22Rv1 (cell line): ENCODE results near the gene TACSTD2.

ENCODE experiments used
- H3K27ac ChIP-seq: fragments of 450-650 bp; 2 replicates; pipeline ENCODE4 v1.5.1; 2017
- CTCF ChIP-seq: fragments of 450-650 bp; IDR thresholded peaks from 2 replicates; pipeline ENCODE4 v1.5.1; 2017; ENCODE audit warnings: mild to moderate bottlenecking
- ZFX ChIP-seq: fragments of 450-650 bp; IDR thresholded peaks from 2 replicates; pipeline ENCODE4 v1.6.1; 2017; ENCODE audit warnings: antibody characterized with exemption, borderline replicate concordance

The TACSTD2 gene

DNA sequence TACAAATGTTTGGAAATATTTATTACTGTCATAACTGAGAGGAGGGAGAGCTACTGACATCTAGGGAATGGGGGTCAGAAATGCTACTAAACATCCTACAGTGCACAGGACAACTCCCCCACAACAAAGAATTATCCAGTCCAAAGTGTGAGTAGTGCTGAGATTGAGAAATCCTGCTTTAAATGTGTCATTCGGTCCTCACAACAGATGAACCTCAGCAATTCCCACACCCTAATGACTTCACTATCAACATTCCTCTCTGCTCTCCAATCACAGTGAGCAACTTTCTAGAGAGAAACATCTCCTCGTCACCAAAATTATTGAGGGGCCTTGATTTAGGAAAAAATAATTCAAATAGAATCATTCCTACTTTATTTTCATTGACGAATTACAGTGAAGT, 48.5 kb downstream of the TACSTD2 start:
- no peak overlapping the region for H3K27ac ChIP-seq
- TF ChIP-seq ZFX (no peak), CTCF (no peak)
